Measurements from ENCODE around the gene TMEM72.
A peak's percentile ranks its signal among the peaks of the same experiment; 100 is the strongest.

TMEM72 gene

GRCh38 chr10:44911081-44911540 lies at the start of gene TMEM72:
TMEM72 (plus strand) TSS chr10:44911337; CDS start chr10:44911513, 176 bp downstream.
- no peak within 1 kb of the TSS for H3K4me2 ChIP-seq (ENCODE audit: insufficient read depth, low read length)
- H3K4me3 ChIP-seq (ENCODE audit: low read depth in 1 of 2, low read length in 2 of 2) = no peak within 1 kb of the TSS
- DNase-seq = no peak
- ATAC-seq (ENCODE audit: insufficient read depth, low read depth) = no peak
- no peaks in the 10 kb centered on the region for H3K27me3 ChIP-seq (ENCODE audit: insufficient read depth, low read length, poor library complexity)
- no peak for TF ChIP-seq CTCF (IDR thresholded peaks at IDR 0.05; ENCODE audit: borderline replicate concordance, extremely low read depth, low read length, poor library complexity, severe bottlenecking)
- no peak for TF ChIP-seq EZH2 (IDR thresholded peaks at IDR 0.05; ENCODE audit: borderline replicate concordance, low read depth, low read length, severe bottlenecking)
- peak within 1 kb of the TSS; percentile 93 for H3K27ac ChIP-seq (ENCODE audit: low read length)
- no peaks in the 10 kb centered on the region for H3K9me3 ChIP-seq (ENCODE audit: insufficient read depth, low read length, severe bottlenecking)
- peaks cover 37% of the 10 kb centered on the region for H3K4me1 ChIP-seq (ENCODE audit: insufficient read depth, low read length)
- H2AFZ ChIP-seq (ENCODE audit: low read depth, low read length) = peak within 1 kb of the TSS; percentile 45; the same call in 1 of the 2 replicates
- no peak within 1 kb of the TSS for H3K9ac ChIP-seq (ENCODE audit: low read depth, low read length)
- no peaks in the 10 kb centered on the region for H3K36me3 ChIP-seq (ENCODE audit: insufficient read depth, low read length)
- H4K20me1 ChIP-seq (ENCODE audit: insufficient read depth, low read length) = no peaks in the 10 kb centered on the region
- no peaks in the 10 kb centered on the region for H3K79me2 ChIP-seq (ENCODE audit: insufficient read depth, low read length)

- Histone ChIP-seq H4K20me1 (ENCODE audit: insufficient read depth, low read length) (no peaks in the 10 kb centered on the region), H3K9ac (ENCODE audit: low read depth, low read length) (no peak overlapping the region), H2AFZ (ENCODE audit: low read depth, low read length) (no peak overlapping the region), H3K4me2 (ENCODE audit: insufficient read depth, low read length) (no peak overlapping the region), H3K4me1 (ENCODE audit: insufficient read depth, low read length) (peaks cover 14% of the 10 kb centered on the region), H3K27ac (ENCODE audit: low read length) (no peak overlapping the region), H3K36me3 (ENCODE audit: insufficient read depth, low read length) (no peaks in the 10 kb centered on the region), H3K79me2 (ENCODE audit: insufficient read depth, low read length) (no peaks in the 10 kb centered on the region), H3K4me3 (ENCODE audit: low read depth in 1 of 2, low read length in 2 of 2) (no peak overlapping the region), H3K9me3 (ENCODE audit: insufficient read depth, low read length, severe bottlenecking) (no peaks in the 10 kb centered on the region), H3K27me3 (ENCODE audit: insufficient read depth, low read length, poor library complexity) (peaks cover 29% of the 10 kb centered on the region)
- DNase-seq (no peak), ATAC-seq (ENCODE audit: insufficient read depth, low read depth) (no peak)
- no peak for TF ChIP-seq EZH2 (IDR thresholded peaks at IDR 0.05; ENCODE audit: borderline replicate concordance, low read depth, low read length, severe bottlenecking)
- TF ChIP-seq CTCF (IDR thresholded peaks at IDR 0.05; ENCODE audit: borderline replicate concordance, extremely low read depth, low read length, poor library complexity, severe bottlenecking) = no peak
Observed at GRCh38 chr10:44862006-44862751, 49.0 kb upstream of the TMEM72 start.

GRCh38 chr10:44862924-44863323 lies 48.2 kb upstream of the TMEM72 start:
- TF ChIP-seq EZH2 (IDR thresholded peaks at IDR 0.05; ENCODE audit: borderline replicate concordance, low read depth, low read length, severe bottlenecking) (no peak), CTCF (IDR thresholded peaks at IDR 0.05; ENCODE audit: borderline replicate concordance, extremely low read depth, low read length, poor library complexity, severe bottlenecking) (no peak)
- H3K4me3 ChIP-seq (ENCODE audit: low read depth in 1 of 2, low read length in 2 of 2) = no peak overlapping the region
- no peaks in the 10 kb centered on the region for H3K79me2 ChIP-seq (ENCODE audit: insufficient read depth, low read length)
- H3K27me3 ChIP-seq (ENCODE audit: insufficient read depth, low read length, poor library complexity) = peaks cover 29% of the 10 kb centered on the region
- no peak overlapping the region for H2AFZ ChIP-seq (ENCODE audit: low read depth, low read length)
- H3K9ac ChIP-seq (ENCODE audit: low read depth, low read length) = no peak overlapping the region
- H3K4me2 ChIP-seq (ENCODE audit: insufficient read depth, low read length) = no peak overlapping the region
- no peaks in the 10 kb centered on the region for H3K9me3 ChIP-seq (ENCODE audit: insufficient read depth, low read length, severe bottlenecking)
- no peaks in the 10 kb centered on the region for H4K20me1 ChIP-seq (ENCODE audit: insufficient read depth, low read length)
- DNase-seq (no peak), ATAC-seq (ENCODE audit: insufficient read depth, low read depth) (no peak)
- H3K27ac ChIP-seq (ENCODE audit: low read length) = no peak overlapping the region
- H3K4me1 ChIP-seq (ENCODE audit: insufficient read depth, low read length) = peaks cover 14% of the 10 kb centered on the region
- H3K36me3 ChIP-seq (ENCODE audit: insufficient read depth, low read length) = no peaks in the 10 kb centered on the region

All from DND-41 (cell line).